K562 (cell line): ENCODE measurements around the gene SLC30A7. TPM values are rescaled to one million over a fixed set of nuclear protein-coding genes. Genes with fewer than 3 reads are reported as not detected.

Experiments
- ATAC-seq: fragments of 200-7000 bp; cut with Tn5 transposase; 3 replicates; pipeline ENCODE4 v1.9.1; 2020; ENCODE audit warnings: moderate library complexity
- BruUV-seq: library from RNA; stranded (reverse); fragments of 400-500 nt; replicated peaks from 2 replicates; lab custom pipeline; 2021; lab: Mats Ljungman, UMichigan
- CTCF ChIA-PET: fragments of 300-600 bp; formaldehyde crosslinking; extraction: SDS; loops from one replicate; lab custom pipeline; 2021; ENCODE audit warnings: low intra/inter-chr PET ratio; lab: Yijun Ruan, JAX
- POLR2A ChIA-PET: fragments of 300-600, 350-650 bp; sonication (Branson Sonifier 250); formaldehyde crosslinking; extraction: SDS; loops from one replicate; lab custom pipeline; 2021; ENCODE audit warnings: antibody characterized with exemption, inconsistent platforms; lab: Yijun Ruan, JAX
- DNase-seq, 4 experiments: peaks; one replicate each; pipeline versions ENCODE4 v3.0.0 to v3.0.0-alpha.2; 2011 to 2018; ENCODE audit warnings: low spot score in 3 of 4, mixed read lengths in 3 of 4; ENCODE audit errors: extremely low read depth in 1 of 4
- FAIRE-seq: peaks from 2 replicates; lab custom pipeline; 2011; peaks lifted over from hg19 to GRCh38; lab: Jason Lieb, UNC
- H2AFZ ChIP-seq: 2 replicates; pipeline ENCODE4 v1.6.0; 2011; ENCODE audit warnings: low read depth, low read length, control low read depth, inconsistent platforms
- H3K27ac ChIP-seq: fragments of 200-600 bp; 3 replicates; pipeline ENCODE4 v1.8.0; 2011; ENCODE audit warnings: low read depth, mild to moderate bottlenecking, control low read depth, inconsistent platforms, low read length, moderate library complexity, mixed read lengths; ENCODE audit errors: extremely low read depth
- H3K27me3 ChIP-seq, 2 experiments: fragments of 300-600 bp in 1 of 2; 2 replicates in 1 of 2; 3 replicates in 1 of 2; pipeline versions ENCODE4 v1.6.0 to v1.8.0; 2011; ENCODE audit warnings: inconsistent platforms in 2 of 2, low read length in 2 of 2, mild to moderate bottlenecking in 1 of 2, mixed read lengths in 1 of 2, moderate library complexity in 1 of 2; ENCODE audit not compliant: control insufficient read depth in 2 of 2, insufficient read depth in 2 of 2
- H3K36me3 ChIP-seq: fragments of 300-600 bp; 3 replicates; pipeline ENCODE4 v1.8.0; 2011; ENCODE audit warnings: mild to moderate bottlenecking, low read length, inconsistent platforms; ENCODE audit not compliant: control insufficient read depth, insufficient read depth
- H3K4me1 ChIP-seq, 2 experiments: fragments of 200-600 bp in 1 of 2; replicated peaks in 1 of 2; 2 replicates in 1 of 2; 3 replicates in 1 of 2; pipeline versions ENCODE4 v1.5.1 to v1.8.0; 2011; ENCODE audit warnings: inconsistent platforms in 2 of 2, low read length in 2 of 2, mild to moderate bottlenecking in 1 of 2, mixed read lengths in 1 of 2, moderate library complexity in 1 of 2; ENCODE audit not compliant: control insufficient read depth in 2 of 2, insufficient read depth in 2 of 2
- H3K4me2 ChIP-seq: 2 replicates; pipeline ENCODE4 v1.6.1; 2011; ENCODE audit warnings: low read length, control low read depth, inconsistent platforms, mixed read lengths; ENCODE audit not compliant: insufficient read depth
- H3K4me3 ChIP-seq: fragments of 200-600 bp; sonication (generic), shearing (Covaris generic); 2 replicates; pipeline ENCODE4 v1.5.1; 2016; ENCODE audit warnings: control low read depth, inconsistent platforms
- H3K79me2 ChIP-seq: fragments of 200-600 bp; 3 replicates; pipeline ENCODE4 v1.8.0; 2011; ENCODE audit warnings: low read length, inconsistent platforms; ENCODE audit not compliant: control insufficient read depth, insufficient read depth
- H3K9ac ChIP-seq, 2 experiments: 2 replicates each; pipeline versions ENCODE4 v1.6.0 to v1.6.1; 2011; ENCODE audit warnings: low read depth in 2 of 2, low read length in 2 of 2, control low read depth in 1 of 2, inconsistent platforms in 1 of 2, mild to moderate bottlenecking in 1 of 2, mixed read lengths in 1 of 2; ENCODE audit not compliant: insufficient read depth in 1 of 2
- H3K9me1 ChIP-seq: one replicate; pipeline ENCODE4 v1.6.0; 2011; ENCODE audit warnings: inconsistent platforms, mild to moderate bottlenecking, low read length, moderate library complexity; ENCODE audit not compliant: control insufficient read depth, insufficient read depth
- H3K9me3 ChIP-seq: replicated peaks from 2 replicates; pipeline ENCODE4 v1.5.1; 2011; ENCODE audit warnings: low read depth, low read length, inconsistent platforms; ENCODE audit not compliant: control insufficient read depth, insufficient read depth
- H4K20me1 ChIP-seq: replicated peaks from 2 replicates; pipeline ENCODE4 v1.6.1; 2011; ENCODE audit warnings: low read length, inconsistent platforms, mixed read lengths; ENCODE audit not compliant: control insufficient read depth, insufficient read depth
- ARID2 ChIP-seq: fragments of 450-650 bp; IDR thresholded peaks from 2 replicates; pipeline ENCODE4 v1.6.1; 2017; ENCODE audit warnings: antibody characterized with exemption, mild to moderate bottlenecking
- DMBX1 ChIP-seq: fragments of 250-450 bp; sonication (Bioruptor Pico); IDR thresholded peaks from 2 replicates; pipeline ENCODE4 v1.8.0; 2022; ENCODE audit warnings: inconsistent platforms, mild to moderate bottlenecking, moderate library complexity, borderline replicate concordance
- GTF2F1 ChIP-seq: IDR thresholded peaks from 2 replicates; pipeline ENCODE4 v1.6.1; 2011; ENCODE audit warnings: low read depth, low read length, improper control_type of control experiment
- KAT8 ChIP-seq: fragments of 450-650 bp; IDR thresholded peaks from 2 replicates; pipeline ENCODE4 v1.6.1; 2016; ENCODE audit warnings: low read depth, mild to moderate bottlenecking
- MAFF ChIP-seq: IDR thresholded peaks from 2 replicates; pipeline ENCODE4 v1.6.1; 2012; ENCODE audit warnings: low read length, improper control_type of control experiment
- MAFG ChIP-seq: fragments of 450-650 bp; conservative IDR thresholded peaks from 2 replicates; pipeline ENCODE4 v1.6.1; 2016; ENCODE audit warnings: missing genetic modification characterization, missing compliant biosample characterization
- MAFK ChIP-seq: IDR thresholded peaks from 2 replicates; pipeline ENCODE4 v1.6.1; 2011; ENCODE audit warnings: low read length, improper control_type of control experiment
- MITF ChIP-seq: IDR thresholded peaks from 2 replicates; pipeline ENCODE4 v1.6.1; 2014; ENCODE audit warnings: antibody characterized with exemption
- NONO ChIP-seq, 2 experiments: fragments of 200-400 bp in 1 of 2; fragments of 450-650 bp in 1 of 2; formaldehyde crosslinking in 1 of 2; IDR thresholded peaks; 2 replicates each; pipeline ENCODE4 v1.6.1; 2017; ENCODE audit warnings: low read depth in 2 of 2, mild to moderate bottlenecking in 2 of 2, moderate library complexity in 2 of 2, low read length in 1 of 2
- NR4A1 ChIP-seq, 2 experiments: fragments of 250-450 bp in 1 of 2; fragments of 450-650 bp in 1 of 2; sonication (Bioruptor Pico) in 1 of 2; IDR thresholded peaks; 2 replicates each; pipeline versions ENCODE4 v1.4.0 to v1.6.1; 2016 to 2020; ENCODE audit warnings: mild to moderate bottlenecking in 2 of 2, missing compliant biosample characterization in 1 of 2, missing genetic modification characterization in 1 of 2, moderate library complexity in 1 of 2
- PML ChIP-seq: IDR thresholded peaks from 2 replicates; pipeline ENCODE4 v1.6.1; 2012; ENCODE audit warnings: low read length, inconsistent platforms
- POLR2G ChIP-seq: fragments of 200-400 bp; formaldehyde crosslinking; IDR thresholded peaks from 2 replicates; pipeline ENCODE4 v1.6.1; 2017; ENCODE audit warnings: low read depth, mild to moderate bottlenecking, antibody characterized with exemption, low read length, moderate library complexity
- PPARD ChIP-seq: fragments of 250-450 bp; sonication (Bioruptor Pico); IDR thresholded peaks from 2 replicates; pipeline ENCODE4 v1.8.0; 2022; ENCODE audit warnings: inconsistent platforms, mild to moderate bottlenecking, moderate library complexity
- PURB ChIP-seq: sonication (generic); formaldehyde crosslinking; IDR thresholded peaks from 2 replicates; pipeline ENCODE4 v1.9.0; 2021; ENCODE audit warnings: low read depth, mild to moderate bottlenecking, missing genetic modification reagents
- RBBP5 ChIP-seq: fragments of 200-600 bp; sonication (generic); IDR thresholded peaks from 2 replicates; pipeline ENCODE4 v1.6.1; 2012; ENCODE audit warnings: borderline replicate concordance, mild to moderate bottlenecking, low read length, control low read depth, inconsistent platforms; ENCODE audit not compliant: insufficient read depth, poor library complexity, severe bottlenecking
- ZNF121 ChIP-seq: sonication (generic); formaldehyde crosslinking; conservative IDR thresholded peaks from 2 replicates; pipeline ENCODE4 v1.8.0; 2022; ENCODE audit warnings: missing genetic modification reagents
- ZNF3 ChIP-seq: fragments of 250-450 bp; sonication (Bioruptor Pico); IDR thresholded peaks from 2 replicates; pipeline ENCODE4 v1.5.0; 2021; ENCODE audit warnings: mild to moderate bottlenecking, moderate library complexity
- ZNF316 ChIP-seq: fragments of 450-650 bp; IDR thresholded peaks from 2 replicates; pipeline ENCODE4 v1.6.1; 2016
- ZNF644 ChIP-seq: fragments of 200-800 bp; sonication (Bioruptor generic); IDR thresholded peaks from 2 replicates; pipeline ENCODE4 v1.6.1; 2016; ENCODE audit warnings: low read depth, missing genetic modification characterization, missing compliant biosample characterization
- ZNF76 ChIP-seq: fragments of 250-450 bp; sonication (Bioruptor Pico); IDR thresholded peaks from 2 replicates; pipeline ENCODE4 v1.4.0; 2020; ENCODE audit warnings: mild to moderate bottlenecking, moderate library complexity, borderline replicate concordance
- WGBS: fragments of 100-300 bp; shearing (Covaris generic); methylation state at CpG from one replicate; pipeline ENCODE4 v1.1.6; 2016; ENCODE audit warnings: low coverage, mixed read lengths; ENCODE audit not compliant: insufficient coverage; ENCODE audit errors: missing lambda C conversion rate; 5-methylcytosine and 5-hydroxymethylcytosine counted together
- in situ Hi-C: fragments of 300-500 bp; cut with MboI; formaldehyde crosslinking; loops from 4 replicates; pipeline ENCODE4 v1.15.0; 2018; ENCODE audit warnings: inconsistent platforms, mixed read lengths
- intact Hi-C: fragments of 100-400 bp; cut with micrococcal nuclease; formaldehyde crosslinking; loops from 2 replicates; pipeline ENCODE4 v1.14.2; 2022
- polyA plus RNA-seq, 8 experiments: library from polyadenylated mRNA; depleted of rRNA in 4 of 8; stranded (reverse) in 5 of 8; unstranded in 3 of 8; fragments of >200 nt; fragmentation: Nextera tagmentation in 2 of 8; fragmentation: Illumina TruSeq in 1 of 8; extraction: Ambion mirVana in 2 of 8; extraction: Trizol in 1 of 8; gene quantifications; 2 replicates each; pipeline versions ENCODE4 v1.2.1 to v1.2.3, GENCODE V29; 2011 to 2014; ENCODE audit warnings: inconsistent platforms in 1 of 8, missing spikeins in 1 of 8
- total RNA-seq, 7 experiments: library from RNA; depleted of rRNA in 6 of 7; stranded (reverse); fragments of >200 nt in 6 of 7; fragmentation: Illumina TruSeq in 2 of 7; extraction: Trizol in 2 of 7; gene quantifications; 2 replicates each; pipeline versions ENCODE4 v1.2.1 to v1.2.3, GENCODE V29; 2011 to 2021; ENCODE audit warnings: low replicate concordance in 1 of 7
- TF ChIP-seq, protein P1 (sequence below), 2 experiments: fragments of 450-650 bp; IDR thresholded peaks; 2 replicates each; pipeline ENCODE4 v1.6.1; 2016

The SLC30A7 gene
- total and polyA plus RNA-seq, 9 of the 15 experiments (the other 6 are each of a cell fraction or from before 2014, with no cell fraction given): 3.5 to 17.1 (median 7.2) TPM

DNA sequence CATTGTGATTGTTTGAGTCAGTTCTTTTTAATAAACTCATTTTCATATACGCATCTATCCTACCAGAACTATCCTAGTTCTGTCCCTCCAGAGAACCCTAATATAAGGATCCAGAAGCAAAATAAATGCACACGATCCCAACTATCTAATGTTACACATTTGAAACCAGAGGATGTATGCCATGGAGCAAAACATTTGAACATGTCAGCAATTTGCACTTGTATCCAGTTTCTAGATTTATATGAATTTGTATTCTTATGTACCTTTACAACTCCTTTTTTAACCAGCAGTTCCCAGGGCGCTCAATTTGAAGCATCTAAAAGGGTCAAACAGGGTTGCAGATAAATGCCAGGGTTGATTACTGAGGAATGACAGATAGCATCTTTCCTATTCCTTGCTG, 3.3 kb upstream of the SLC30A7 start:
- DNase-seq: no peak
- no peak overlapping the region for H2AFZ ChIP-seq
- BruUV-seq: no TSS peak
- H3K4me3 ChIP-seq: no peak overlapping the region
- no peak overlapping the region; the same call in 1 of the 2 replicates for H3K4me2 ChIP-seq
- no peaks in the 10 kb centered on the region for H3K27me3 ChIP-seq
- CTCF ChIA-PET: interaction anchor here (0.7 kb wide), 1 partner anchor 464 kb away, joined by 7 read pairs; no protein-coding TSS in a partner anchor
- ATAC-seq: no peak
- in situ Hi-C loops: no loop called here
- peaks cover 31% of the 10 kb centered on the region; the same call in 2 of the 3 replicates for H3K36me3 ChIP-seq
- no peak for FAIRE-seq
- H3K9me3 ChIP-seq: peaks cover 13% of the 10 kb centered on the region
- H3K9me1 ChIP-seq: no peaks in the 10 kb centered on the region
- no peak overlapping the region for H3K9ac ChIP-seq
- 92% methylated on average over 3 of the region's 3 CpGs for WGBS
- H3K79me2 ChIP-seq: peaks cover 51% of the 10 kb centered on the region
- POLR2A ChIA-PET: no interaction called here
- H3K4me1 ChIP-seq: peaks cover 0 to 8% of the 10 kb centered on the region in 2 experiments; a peak in 3 of 5 replicates
- H4K20me1 ChIP-seq: no peaks in the 10 kb centered on the region
- intact Hi-C loops: loop anchor here (10.0 kb wide), 1 partner anchor 758 kb away; the partner anchor contains the start of genes SASS6 and TRMT13
- H3K27ac ChIP-seq: no peak overlapping the region
- TF ChIP-seq NONO (IDR thresholded peaks at IDR 0.05; ENCODE audit: low read depth in 2 of 2, low read length in 1 of 2) (no peak), MAFG (tag) (peak; percentile 53), MAFK (peak; percentile 50), ZNF121 (no peak), RBBP5 (no peak), ZNF3 (no peak), ARID2 (no peak), DMBX1 (CRISPR knock-in tag) (no peak), KAT8 (no peak), GTF2F1 (no peak), NR4A1 (CRISPR knock-in tag; IDR thresholded peaks at IDR 0.05) (no peak), NR4A1 (tag; IDR thresholded peaks at IDR 0.05) (no peak), ZNF76 (CRISPR knock-in tag) (no peak), ZNF316 (peak; percentile 74), POLR2G (no peak), MITF (no peak), PURB (CRISPR knock-in tag) (no peak), MAFF (0 out of 2 replicates have a peak, but pooled peaks have one; percentile 52), PML (no peak), ZNF644 (tag) (no peak), PPARD (CRISPR knock-in tag) (no peak)
- TF ChIP-seq, protein P1, sequence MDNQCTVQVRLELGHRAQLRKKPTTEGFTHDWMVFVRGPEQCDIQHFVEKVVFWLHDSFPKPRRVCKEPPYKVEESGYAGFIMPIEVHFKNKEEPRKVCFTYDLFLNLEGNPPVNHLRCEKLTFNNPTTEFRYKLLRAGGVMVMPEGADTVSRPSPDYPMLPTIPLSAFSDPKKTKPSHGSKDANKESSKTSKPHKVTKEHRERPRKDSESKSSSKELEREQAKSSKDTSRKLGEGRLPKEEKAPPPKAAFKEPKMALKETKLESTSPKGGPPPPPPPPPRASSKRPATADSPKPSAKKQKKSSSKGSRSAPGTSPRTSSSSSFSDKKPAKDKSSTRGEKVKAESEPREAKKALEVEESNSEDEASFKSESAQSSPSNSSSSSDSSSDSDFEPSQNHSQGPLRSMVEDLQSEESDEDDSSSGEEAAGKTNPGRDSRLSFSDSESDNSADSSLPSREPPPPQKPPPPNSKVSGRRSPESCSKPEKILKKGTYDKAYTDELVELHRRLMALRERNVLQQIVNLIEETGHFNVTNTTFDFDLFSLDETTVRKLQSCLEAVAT (IDR thresholded peaks at IDR 0.05): no peak
